ENCODE results near the gene NMNAT2.

Gene NMNAT2

DNA sequence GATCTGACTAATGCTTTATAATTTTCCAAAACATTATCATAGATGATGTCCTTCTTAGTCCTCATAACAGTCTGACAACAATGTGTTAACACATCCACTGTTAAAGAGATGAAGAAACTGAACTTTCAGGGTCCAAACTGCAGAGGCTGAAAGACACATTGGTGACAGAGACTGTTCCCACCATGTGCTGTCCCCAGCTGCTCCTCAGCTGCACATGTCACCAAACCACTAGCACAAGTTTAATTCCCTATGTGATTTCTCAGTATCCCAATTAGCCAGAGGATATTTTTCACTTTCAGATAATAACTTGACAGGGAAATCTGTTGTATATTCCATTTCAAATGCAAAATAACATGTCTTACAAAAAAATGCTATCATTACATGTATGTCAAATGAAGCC lies 207.5 kb downstream of the NMNAT2 start:
- DNase-seq (ENCODE audit: low read depth): no peak

DNA sequence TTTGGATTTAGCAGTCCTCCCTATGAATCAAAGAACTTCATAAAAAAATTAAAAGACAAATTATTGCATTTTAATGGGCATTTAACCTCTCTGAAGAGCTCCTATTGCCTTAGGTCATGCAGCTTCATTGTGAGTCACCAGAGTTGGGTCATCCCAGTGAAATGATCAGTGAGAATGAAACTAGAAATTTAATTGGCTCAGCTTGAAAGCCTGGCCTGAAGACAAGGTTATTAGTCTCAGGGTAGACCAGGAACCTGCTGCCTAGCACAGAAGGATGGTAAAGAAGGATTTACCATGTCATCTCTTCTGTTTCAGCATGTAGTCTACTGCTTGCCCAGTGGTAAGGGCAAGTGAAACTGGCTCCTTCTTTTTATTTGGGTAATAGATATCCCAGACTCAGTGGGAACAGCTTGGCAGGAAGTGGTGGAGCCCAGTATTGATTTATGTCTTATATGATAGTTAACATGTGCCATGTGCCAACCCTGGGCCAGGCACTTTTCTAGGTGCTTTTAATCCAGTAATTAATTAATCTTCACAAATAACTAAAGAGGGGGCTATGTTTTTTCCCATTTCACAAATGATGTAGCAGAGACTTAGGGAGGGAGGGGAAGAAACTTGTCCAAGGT lies 208.5 kb downstream of the NMNAT2 start:
- no peak for DNase-seq (ENCODE audit: low read depth)

DNA sequence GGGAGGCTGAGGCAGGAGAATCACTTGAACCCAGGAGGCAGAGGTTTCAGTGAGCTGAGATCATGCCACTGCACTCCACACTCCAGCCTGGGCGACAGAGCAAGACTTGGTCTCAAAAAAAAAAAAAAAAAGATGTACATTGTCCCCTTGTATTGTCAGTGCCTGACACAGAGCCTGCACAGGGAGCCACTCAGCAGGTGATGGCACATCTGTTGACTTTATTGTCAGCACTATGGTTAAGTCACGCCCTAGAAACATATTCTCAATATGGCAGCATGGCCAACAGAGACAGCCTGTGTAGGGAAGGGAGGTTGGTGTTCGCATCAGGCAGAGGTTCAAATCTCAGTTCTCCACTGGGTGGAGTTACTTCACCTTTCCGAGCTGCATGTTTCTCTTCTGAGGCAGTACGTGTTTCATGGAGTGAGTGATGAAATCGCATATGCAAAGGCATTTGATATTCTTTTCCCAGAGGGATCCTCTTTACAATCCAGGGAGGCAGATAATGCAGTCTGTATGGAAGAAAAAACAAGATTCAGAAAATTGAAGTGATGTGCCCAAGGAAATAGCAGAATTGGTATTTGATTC lies 211.6 kb downstream of the NMNAT2 start:
- DNase-seq (ENCODE audit: low read depth): no peak

DNA sequence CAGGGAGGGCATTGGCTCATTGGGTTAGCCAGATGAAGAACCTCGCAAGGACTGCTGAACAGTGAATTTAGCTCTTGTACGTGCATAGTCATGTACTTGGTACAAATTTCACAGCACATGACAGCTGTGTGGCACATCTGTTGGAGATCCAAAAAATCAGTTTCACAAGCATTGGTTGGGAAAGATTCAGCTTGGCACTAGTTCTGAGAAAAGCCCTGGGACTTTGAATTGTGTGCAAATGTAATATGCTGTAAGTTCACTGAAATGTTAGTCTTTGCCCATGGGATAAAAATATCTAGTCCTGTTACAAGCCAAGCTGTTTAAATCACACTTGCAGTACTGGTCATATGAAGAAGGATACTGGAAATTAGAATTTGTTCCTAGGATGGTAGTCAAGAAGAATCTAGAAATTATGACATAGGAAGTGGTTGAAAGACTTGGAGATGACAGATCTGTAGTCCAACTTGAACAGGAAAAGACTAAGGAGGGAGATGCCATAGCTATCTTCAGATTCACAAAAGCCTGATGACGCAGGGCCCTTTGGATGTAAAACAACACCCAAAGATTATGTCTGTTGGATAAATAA lies 212.9 kb downstream of the NMNAT2 start:
- no peak for DNase-seq (ENCODE audit: low read depth)

DNA sequence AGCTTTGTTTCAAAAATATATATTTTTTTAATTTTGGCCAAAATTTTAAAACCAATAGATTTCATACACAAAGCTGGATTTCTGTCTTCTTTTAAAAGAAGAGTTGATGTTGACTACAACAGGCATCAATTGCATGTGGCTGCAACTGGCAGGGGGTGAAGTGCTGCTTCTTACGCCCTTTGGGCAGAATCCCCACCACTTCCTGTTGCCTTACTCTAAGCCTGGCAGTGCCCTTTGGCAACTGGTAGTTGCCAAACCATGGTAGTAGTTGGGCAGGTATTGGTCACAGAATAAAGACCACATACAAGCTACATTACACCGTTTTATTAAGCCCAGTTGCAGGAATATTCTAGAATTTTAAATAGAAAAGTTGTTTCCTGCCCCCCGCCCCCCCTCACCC lies 215.1 kb downstream of the NMNAT2 start:
- no peak for DNase-seq (ENCODE audit: low read depth)

DNA sequence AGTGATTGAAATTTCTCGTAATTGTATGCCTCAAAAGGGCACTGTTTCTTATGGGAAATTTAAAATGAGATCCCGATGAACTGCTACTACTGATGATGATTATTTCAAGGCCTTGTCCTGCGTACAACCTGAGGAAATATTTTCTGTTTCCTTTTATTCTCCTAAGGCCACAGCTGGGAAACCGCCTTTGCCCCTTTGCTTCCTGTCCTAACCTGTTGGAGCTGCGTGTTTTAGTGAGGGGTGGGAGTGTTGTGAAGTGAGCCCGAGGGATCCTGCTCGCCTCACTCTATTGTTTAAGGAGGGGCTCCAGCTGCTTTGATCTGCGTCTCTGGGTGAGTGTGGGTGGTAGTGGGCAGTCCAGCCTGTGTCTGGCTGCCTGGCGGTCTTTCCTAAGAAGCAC lies 217.7 kb downstream of the NMNAT2 start:
- DNase-seq (ENCODE audit: low read depth): no peak

DNA sequence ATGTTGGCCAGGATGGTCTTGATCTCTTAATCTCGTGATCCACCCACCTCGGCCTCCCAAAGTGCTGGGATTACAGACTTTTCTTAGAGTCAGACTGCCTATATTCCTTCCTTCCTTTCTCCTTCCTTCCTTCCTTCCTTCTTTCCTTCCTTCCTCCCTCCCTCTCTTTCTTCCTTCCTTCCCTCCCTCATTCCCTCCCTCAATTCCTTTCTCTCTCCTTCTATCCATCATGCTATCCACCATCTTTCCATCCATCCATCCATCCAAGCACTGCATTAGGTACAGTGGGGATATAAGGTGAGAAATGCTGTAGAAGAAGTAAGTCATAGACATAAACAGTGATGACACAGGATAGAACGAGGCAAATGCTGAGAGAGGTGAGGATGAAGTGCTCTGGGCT lies 218.9 kb downstream of the NMNAT2 start:
- DNase-seq (ENCODE audit: low read depth): no peak

DNA sequence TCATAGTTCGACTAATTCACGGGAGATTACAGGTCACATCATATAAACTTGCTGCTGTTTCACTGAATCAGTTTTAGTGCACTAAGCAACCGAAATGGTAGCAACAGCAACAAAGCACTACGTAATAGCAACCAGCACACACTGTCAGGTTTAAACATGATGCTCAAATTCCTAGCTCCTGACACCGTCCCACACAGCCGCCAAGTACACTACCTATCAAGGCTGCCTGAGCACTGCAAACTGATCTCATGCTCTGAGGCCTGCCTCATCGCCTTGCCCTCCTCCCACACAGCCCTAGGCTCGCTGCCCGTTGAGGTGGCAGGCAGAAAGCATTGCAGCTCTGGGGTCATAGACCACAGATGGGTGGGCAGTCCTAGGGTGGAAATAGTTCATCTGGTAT lies 219.7 kb downstream of the NMNAT2 start:
- no peak for DNase-seq (ENCODE audit: low read depth)

All from activated T-cell treated with anti-CD3 and anti-CD28 coated beads for 24 hours (primary cell).